Transverse colon (tissue), 4 donors: Measurements from ENCODE around the gene PTPRN2. TPM values are rescaled to one million over a fixed set of nuclear protein-coding genes. Genes with fewer than 3 reads are reported as not detected.

Source experiments
- DNase-seq: peaks from one replicate; pipeline ENCODE4 v3.0.0-alpha.2; 2019
- H3K27ac ChIP-seq, 4 donors: fragments of 200-600 bp; sonication (generic); 2 replicates each; pipeline ENCODE4 v1.5.1; 2016 to 2018; ENCODE audit warnings: inconsistent platforms in 4 of 4
- H3K27me3 ChIP-seq: fragments of 200-600 bp; sonication (generic); 2 replicates; pipeline ENCODE4 v1.5.1; 2017; ENCODE audit warnings: inconsistent platforms
- H3K36me3 ChIP-seq, 4 donors: fragments of 200-600 bp; sonication (generic); 2 replicates each; pipeline ENCODE4 v1.5.1; 2017 to 2019; ENCODE audit warnings: inconsistent platforms in 4 of 4
- H3K4me1 ChIP-seq, 4 donors: fragments of 200-600 bp; sonication (generic); 2 replicates each; pipeline ENCODE4 v1.5.1; 2017 to 2020; ENCODE audit warnings: inconsistent platforms in 4 of 4
- H3K4me3 ChIP-seq, 4 donors: fragments of 200-600 bp; sonication (generic); 1 replicate in 1 of 4; 2 replicates in 3 of 4; pipeline versions ENCODE4 v1.5.1 to v1.6.1; 2017 to 2019; ENCODE audit warnings: inconsistent platforms in 4 of 4
- H3K9me3 ChIP-seq, 2 donors: fragments of 200-600 bp; sonication (generic); 2 replicates each; pipeline ENCODE4 v1.5.1; 2017 to 2019; ENCODE audit warnings: inconsistent platforms in 2 of 2
- CTCF ChIP-seq, 5 experiments: fragments of 200-600 bp in 3 of 5; fragments of 450-650 bp in 2 of 5; sonication (generic) in 3 of 5; IDR thresholded peaks; 1 replicate in 2 of 5; 2 replicates in 3 of 5; pipeline ENCODE4 v1.5.1; 2016 to 2017; ENCODE audit warnings: antibody characterized with exemption in 5 of 5, inconsistent platforms in 3 of 5, mild to moderate bottlenecking in 2 of 5, moderate library complexity in 1 of 5
- EP300 ChIP-seq: sonication (generic); formaldehyde crosslinking; IDR thresholded peaks from one replicate; pipeline ENCODE4 v1.6.1; 2017; ENCODE audit warnings: antibody characterized with exemption, low read depth
- POLR2A ChIP-seq: fragments of 450-650 bp; IDR thresholded peaks from one replicate; pipeline ENCODE4 v1.6.1; 2016; ENCODE audit warnings: antibody characterized with exemption, mild to moderate bottlenecking, moderate library complexity
- POLR2AphosphoS5 ChIP-seq, 3 donors: sonication (generic); formaldehyde crosslinking; IDR thresholded peaks; one replicate each; pipeline ENCODE4 v1.6.1; 2016; ENCODE audit warnings: antibody characterized with exemption in 3 of 3
- WGBS, 2 donors: methylation state at CpG; one replicate each; pipeline ENCODE4 v1.1.5; 2018; ENCODE audit warnings: low coverage in 1 of 2; 5-methylcytosine and 5-hydroxymethylcytosine counted together
- in situ Hi-C, 4 donors: fragments of 200-750 bp; cut with MboI; loops; one replicate each; pipeline versions ENCODE4 v1.15.0 to v1.15.1; 2017; ENCODE audit warnings: low sequenced_read_pairs in 3 of 4, low pct_ligation_motif_present in 1 of 4, low pct_unique_long_range_greater_than_20kb in 1 of 4
- intact Hi-C: fragments of 100-400 bp; cut with DNase I; formaldehyde crosslinking; loops from one replicate; pipeline ENCODE4 v1.15.1; 2023; ENCODE audit warnings: low total_unique reads
- total RNA-seq, 4 donors: library from RNA; depleted of rRNA; stranded (reverse); fragments of >200 nt; gene quantifications; one replicate each; pipeline ENCODE4 v1.1.0, GENCODE V29; 2016

The PTPRN2 gene
- total RNA-seq, 4 donors from 2014 or later = 15.4 to 31.1 (median 21.8) TPM

DNA sequence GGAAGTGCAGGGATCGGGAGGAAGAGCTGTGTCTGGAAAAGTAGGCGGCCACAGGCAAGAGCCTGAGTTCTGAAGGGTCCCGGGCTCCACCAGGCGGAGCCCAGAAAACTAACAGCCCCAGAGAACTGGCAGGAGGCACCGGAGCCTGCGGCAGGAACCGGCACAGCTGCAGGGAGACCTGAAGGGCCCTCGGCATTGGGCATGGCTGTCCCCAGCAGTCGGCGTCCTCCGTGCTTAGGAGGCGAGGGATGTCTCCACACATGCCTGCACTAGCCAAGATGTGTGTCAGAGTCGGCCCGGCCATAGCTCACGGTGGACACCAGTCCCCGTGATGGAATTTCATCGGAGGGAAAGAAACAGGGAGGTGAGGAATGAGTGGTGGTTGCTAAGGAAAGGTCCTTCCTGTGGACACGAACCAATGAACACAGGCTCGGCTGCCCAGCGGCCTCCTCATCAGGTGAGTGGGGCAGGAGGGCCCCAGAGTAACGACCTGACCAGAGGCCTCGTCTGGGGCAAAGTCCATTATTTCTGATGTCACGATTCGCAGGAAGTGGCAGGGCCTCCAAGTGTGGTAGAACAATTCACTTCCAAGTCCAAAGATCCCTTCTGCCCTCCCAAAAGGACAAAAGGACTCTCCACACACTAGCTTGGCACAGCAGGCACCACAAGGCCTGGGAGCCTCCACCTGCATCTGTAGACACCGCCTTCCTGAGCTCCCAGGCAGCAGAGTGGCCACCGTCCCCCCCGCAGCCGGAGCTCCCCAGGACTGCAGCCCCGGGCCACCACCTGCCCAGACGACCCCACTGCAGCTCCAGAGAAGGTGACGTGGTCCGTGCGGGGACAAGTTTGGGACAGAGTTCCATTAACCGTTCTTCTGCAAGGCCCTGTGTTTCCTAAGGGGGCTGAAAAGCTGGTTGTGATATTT is 444.2 kb downstream of the PTPRN2 start:
- WGBS, 2 donors = 84 to 88% methylated on average over 3 to 32 of the region's 34 CpGs
- no peak for DNase-seq
- Histone ChIP-seq H3K36me3 (no peaks in the 10 kb centered on the region), H3K9me3 (no peaks in the 10 kb centered on the region), H3K4me1 (no peaks in the 10 kb centered on the region), H3K4me3 (no peak overlapping the region), H3K27me3 (no peaks in the 10 kb centered on the region), H3K27ac (no peak overlapping the region)
- intact Hi-C loops = no loop called here
- in situ Hi-C loops = no loop called here
- no peak for TF ChIP-seq POLR2AphosphoS5 (IDR thresholded peaks at IDR 0.05)
- no peak for TF ChIP-seq CTCF (IDR thresholded peaks at IDR 0.05)
- no peak for TF ChIP-seq POLR2A
- TF ChIP-seq EP300 = no peak

- no peak overlapping the region for H3K27ac ChIP-seq
- in situ Hi-C loops = no loop called here
- intact Hi-C loops = no loop called here
- no peaks in the 10 kb centered on the region for H3K36me3 ChIP-seq
- no peaks in the 10 kb centered on the region for H3K27me3 ChIP-seq
- 85% methylated on average over 12 of the region's 12 CpGs; no CpG with 5 or more reads in 1 of the 2 donors for WGBS, 2 donors
- no peak overlapping the region for H3K4me3 ChIP-seq
- TF ChIP-seq POLR2A = no peak
- TF ChIP-seq EP300 = no peak
- TF ChIP-seq CTCF (IDR thresholded peaks at IDR 0.05) = no peak
- TF ChIP-seq POLR2AphosphoS5 (IDR thresholded peaks at IDR 0.05) = no peak
- no peaks in the 10 kb centered on the region for H3K4me1 ChIP-seq
- no peak for DNase-seq
- no peaks in the 10 kb centered on the region for H3K9me3 ChIP-seq
Measured at GRCh38 chr7:158142657-158143056, 445.0 kb downstream of the PTPRN2 start.

GRCh38 chr7:158141806-158142518 is 445.7 kb downstream of the PTPRN2 start:
- TF ChIP-seq EP300 (no peak), POLR2AphosphoS5 (IDR thresholded peaks at IDR 0.05) (no peak), CTCF (IDR thresholded peaks at IDR 0.05) (no peak), POLR2A (no peak)
- DNase-seq = no peak
- H3K9me3 ChIP-seq = no peaks in the 10 kb centered on the region
- no peak overlapping the region for H3K27ac ChIP-seq
- no peaks in the 10 kb centered on the region for H3K4me1 ChIP-seq
- H3K36me3 ChIP-seq = no peaks in the 10 kb centered on the region
- in situ Hi-C loops (no loop called here), intact Hi-C loops (no loop called here)
- no peak overlapping the region for H3K4me3 ChIP-seq
- 92% methylated on average over 39 of the region's 39 CpGs; no CpG with 5 or more reads in 1 of the 2 donors for WGBS, 2 donors
- H3K27me3 ChIP-seq = no peaks in the 10 kb centered on the region

DNA sequence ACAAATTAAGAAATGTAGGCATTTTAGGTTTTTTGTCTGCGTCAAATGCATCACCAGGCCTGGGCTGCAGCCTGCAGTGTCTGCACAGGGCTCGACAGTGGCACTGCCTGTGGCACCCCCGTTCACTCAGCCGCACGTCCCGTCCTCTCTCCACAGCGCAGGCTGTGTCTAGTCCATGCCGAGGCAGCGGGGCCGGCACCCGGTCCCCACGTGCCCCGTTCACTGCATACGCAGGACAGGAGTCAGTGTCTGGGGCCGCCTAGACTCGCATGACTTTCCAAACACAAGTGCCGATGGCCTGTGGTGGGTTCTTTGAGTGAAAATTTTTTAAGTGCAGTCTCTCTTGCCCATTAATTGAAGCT is 446.4 kb downstream of the PTPRN2 start:
- intact Hi-C loops (no loop called here), in situ Hi-C loops (no loop called here)
- Histone ChIP-seq H3K4me1 (no peaks in the 10 kb centered on the region), H3K4me3 (no peak overlapping the region), H3K27me3 (no peaks in the 10 kb centered on the region), H3K27ac (no peak overlapping the region), H3K9me3 (no peaks in the 10 kb centered on the region), H3K36me3 (no peaks in the 10 kb centered on the region)
- DNase-seq = no peak
- TF ChIP-seq POLR2AphosphoS5 (IDR thresholded peaks at IDR 0.05) = no peak
- no peak for TF ChIP-seq EP300
- TF ChIP-seq CTCF (IDR thresholded peaks at IDR 0.05) = no peak
- no peak for TF ChIP-seq POLR2A
- 78 to 92% methylated on average over 4 to 17 of the region's 17 CpGs for WGBS, 2 donors
